Left ventricle myocardium inferior (tissue), 1 donor: ENCODE results near the gene SORCS1. TPM values are rescaled to one million over a fixed set of nuclear protein-coding genes. Genes with fewer than 3 reads are reported as not detected.

Experiments
- DNase-seq: peaks from one replicate; pipeline ENCODE4 v3.0.0-alpha.2; 2020
- H3K27ac ChIP-seq: fragments of 200-600 bp; replicated peaks from 2 replicates; pipeline ENCODE4 v1.8.0; 2021
- H3K27me3 ChIP-seq: fragments of 200-600 bp; 2 replicates; pipeline ENCODE4 v1.8.0; 2021; ENCODE audit warnings: low read depth
- H3K36me3 ChIP-seq: fragments of 200-600 bp; 2 replicates; pipeline ENCODE4 v1.8.0; 2021
- H3K4me1 ChIP-seq: fragments of 200-600 bp; 2 replicates; pipeline ENCODE4 v1.8.0; 2021
- H3K4me3 ChIP-seq: fragments of 200-600 bp; 2 replicates; pipeline ENCODE4 v1.8.0; 2021; ENCODE audit warnings: mild to moderate bottlenecking, moderate library complexity
- H3K9me3 ChIP-seq: fragments of 200-600 bp; replicated peaks from 2 replicates; pipeline ENCODE4 v1.8.0; 2021
- CTCF ChIP-seq: fragments of 200-600 bp; IDR thresholded peaks from 2 replicates; pipeline ENCODE4 v1.8.0; 2021; ENCODE audit warnings: antibody characterized with exemption, mild to moderate bottlenecking, borderline replicate concordance
- intact Hi-C: fragments of 100-400 bp; cut with micrococcal nuclease; formaldehyde crosslinking; loops from one replicate; pipeline ENCODE4 v1.11.0; 2022
- total RNA-seq: library from RNA; stranded (reverse); fragmentation: NEBNext Ultra II Directional; extraction: Animal tissue kit (Norgen Biotek cat#: 25700); gene quantifications from one replicate; pipeline ENCODE4 v1.2.1, GENCODE V29; 2021
- donor health status: DM: no; HTN: yes; CAD: no; lungs with severe emphysema.

Gene SORCS1
- total RNA-seq, 1 donor from 2014 or later, result 2.9 TPM

GRCh38 chr10:106972381-106972780, 192.1 kb downstream of the SORCS1 start:
- intact Hi-C loops, result no loop called here
- no peaks in the 10 kb centered on the region for H3K36me3 ChIP-seq

GRCh38 chr10:106971411-106971831, 193.1 kb downstream of the SORCS1 start:
- H3K9me3 ChIP-seq, result no peaks in the 10 kb centered on the region
- no peak overlapping the region for H3K4me3 ChIP-seq
- no peak for TF ChIP-seq CTCF
- no peaks in the 10 kb centered on the region for H3K36me3 ChIP-seq
- DNase-seq, result no peak
- peaks cover 10% of the 10 kb centered on the region for H3K27me3 ChIP-seq
- intact Hi-C loops, result no loop called here
- no peaks in the 10 kb centered on the region for H3K4me1 ChIP-seq
- H3K27ac ChIP-seq, result no peak overlapping the region

More at GRCh38 chr10:106972381-106972780, 192.1 kb downstream of the SORCS1 start:
- TF ChIP-seq CTCF, result no peak
- DNase-seq, result no peak
- H3K27ac ChIP-seq, result no peak overlapping the region
- H3K4me1 ChIP-seq, result no peaks in the 10 kb centered on the region
- H3K4me3 ChIP-seq, result no peak overlapping the region
- no peaks in the 10 kb centered on the region for H3K9me3 ChIP-seq
- peaks cover 10% of the 10 kb centered on the region for H3K27me3 ChIP-seq

- Histone ChIP-seq H3K9me3 (no peaks in the 10 kb centered on the region), H3K4me1 (no peaks in the 10 kb centered on the region), H3K36me3 (no peaks in the 10 kb centered on the region), H3K27me3 (peaks cover 9% of the 10 kb centered on the region), H3K4me3 (no peak overlapping the region), H3K27ac (no peak overlapping the region)
- intact Hi-C loops, result no loop called here
- TF ChIP-seq CTCF, result no peak
- no peak for DNase-seq
Measured at GRCh38 chr10:106967452-106967851, 197.1 kb downstream of the SORCS1 start.

GRCh38 chr10:106960812-106961211, 203.7 kb downstream of the SORCS1 start:
- no peaks in the 10 kb centered on the region for H3K4me1 ChIP-seq
- TF ChIP-seq CTCF, result no peak
- H3K27me3 ChIP-seq, result peaks cover 18% of the 10 kb centered on the region
- H3K36me3 ChIP-seq, result no peaks in the 10 kb centered on the region
- H3K4me3 ChIP-seq, result no peak overlapping the region
- intact Hi-C loops, result no loop called here
- H3K27ac ChIP-seq, result no peak overlapping the region
- DNase-seq, result no peak
- H3K9me3 ChIP-seq, result no peaks in the 10 kb centered on the region

- no peak for TF ChIP-seq CTCF
- intact Hi-C loops, result no loop called here
- H3K27ac ChIP-seq, result no peak overlapping the region
- peak overlapping the region; percentile 23 for H3K4me3 ChIP-seq
- no peaks in the 10 kb centered on the region for H3K9me3 ChIP-seq
- no peak for DNase-seq
- H3K27me3 ChIP-seq, result peaks cover 18% of the 10 kb centered on the region
- H3K4me1 ChIP-seq, result no peaks in the 10 kb centered on the region
- no peaks in the 10 kb centered on the region for H3K36me3 ChIP-seq
Measured at GRCh38 chr10:106959521-106959920, 205.0 kb downstream of the SORCS1 start.
